Ovary (tissue), 9 donors: ENCODE data around the gene ASAH2. TPM values are rescaled to one million over a fixed set of nuclear protein-coding genes. Genes with fewer than 3 reads are reported as not detected.

Experiments
- DNase-seq, 5 donors: peaks; one replicate each; pipeline ENCODE4 v3.0.0-alpha.2; 2019 to 2020
- H3K27ac ChIP-seq, 2 donors: fragments of 200-600 bp; one replicate each; pipeline versions ENCODE4 v1.5.1 to v1.8.0; 2019 to 2022
- H3K27me3 ChIP-seq: fragments of 200-600 bp; one replicate; pipeline ENCODE4 v1.8.0; 2022
- H3K36me3 ChIP-seq: fragments of 200-600 bp; sonication (generic); one replicate; pipeline ENCODE4 v1.5.1; 2019
- H3K4me1 ChIP-seq: one replicate; pipeline ENCODE4 v1.8.1; 2013; ENCODE audit warnings: mild to moderate bottlenecking, moderate library complexity; ENCODE audit not compliant: insufficient read depth
- H3K4me3 ChIP-seq: fragments of 200-600 bp; sonication (generic); one replicate; pipeline ENCODE4 v1.5.1; 2017
- H3K9me3 ChIP-seq, 2 donors: fragments of 200-600 bp in 1 of 2; sonication (generic) in 1 of 2; one replicate each; pipeline versions ENCODE4 v1.5.1 to v1.8.1; 2013 to 2019; ENCODE audit warnings: mild to moderate bottlenecking in 1 of 2, moderate library complexity in 1 of 2
- CTCF ChIP-seq, 3 donors: fragments of 450-650 bp in 2 of 3; fragments of 200-600 bp in 1 of 3; IDR thresholded peaks; one replicate each; pipeline versions ENCODE4 v1.5.1 to v1.8.0; 2016 to 2022; ENCODE audit warnings: antibody characterized with exemption in 3 of 3, mild to moderate bottlenecking in 1 of 3
- EP300 ChIP-seq: sonication (generic); formaldehyde crosslinking; IDR thresholded peaks from one replicate; pipeline ENCODE4 v1.6.1; 2017; ENCODE audit warnings: antibody characterized with exemption
- POLR2A ChIP-seq: fragments of 450-650 bp; IDR thresholded peaks from one replicate; pipeline ENCODE4 v1.6.1; 2017; ENCODE audit warnings: antibody characterized with exemption, mild to moderate bottlenecking, moderate library complexity
- whole genome bisulfite sequencing, 3 donors: extraction: QIAGEN DNeasy Blood & Tissue Kit in 1 of 3; methylation state at CpG; one replicate each; pipeline versions ENCODE4 v1.1.5 to v1.1.7; 2013 to 2017; 5-methylcytosine and 5-hydroxymethylcytosine counted together
- intact Hi-C, 4 donors: fragments of 100-400 bp; cut with DNase I; formaldehyde crosslinking; loops; one replicate each; pipeline versions ENCODE4 v1.11.0 to v1.15.1; 2022 to 2023
- polyA plus RNA-seq, 2 donors: library from polyadenylated mRNA; stranded (reverse); fragments of 200-250 nt in 1 of 2; fragments of 350-450 nt in 1 of 2; fragmentation: Illumina TruSeq in 1 of 2; extraction: RNeasy Lipid Tissue Mini Kit (QIAGEN cat#74804) in 1 of 2; gene quantifications; one replicate each; pipeline ENCODE4 v1.2.3, GENCODE V29; 2013 to 2014
- total RNA-seq, 7 donors: library from RNA; depleted of rRNA in 2 of 7; stranded (reverse); fragments of >200 nt in 2 of 7; fragmentation: NEBNext Ultra II Directional in 3 of 7; extraction: Animal tissue kit (Norgen Biotek cat#: 25700) in 3 of 7; gene quantifications; one replicate each; pipeline versions ENCODE4 v1.1.0 to v1.2.4, GENCODE V29; 2016 to 2023
- donor health status: DM: no; HTN: no; CAD: no; lungs with moderate emphysema.
- donor health status: DM: no; HTN: no; CAD: no.
- donor health status: Bipolar disorder and iron deficiency.
- donor health status: DM: yes; HTN: yes; CAD: no.
- donor health status: DM: no; HTN: no; CAD: no.
- donor health status: DM: yes; HTN: yes; CAD: no.

ASAH2 gene
- total and polyA plus RNA-seq, 9 donors, result 0.48 to 4.1 (median 1.3) TPM

GRCh38 chr10:50226610-50227009, 24.7 kb downstream of the ASAH2 start:
- H3K4me1 ChIP-seq, result no peaks in the 10 kb centered on the region
- DNase-seq, result no peak
- 74 to 80% (median 79%) methylated on average over 1 of the region's 1 CpG for WGBS, 3 donors
- no peaks in the 10 kb centered on the region for H3K36me3 ChIP-seq
- no peaks in the 10 kb centered on the region for H3K27me3 ChIP-seq
- intact Hi-C loops, result no loop called here
- no peak for TF ChIP-seq POLR2A
- no peak for TF ChIP-seq EP300
- TF ChIP-seq CTCF (IDR thresholded peaks at IDR 0.05), result no peak
- no peak overlapping the region for H3K27ac ChIP-seq
- no peaks in the 10 kb centered on the region for H3K9me3 ChIP-seq
- no peak overlapping the region for H3K4me3 ChIP-seq

- Histone ChIP-seq H3K36me3 (no peaks in the 10 kb centered on the region), H3K4me1 (no peaks in the 10 kb centered on the region), H3K4me3 (no peak overlapping the region), H3K27ac (no peak overlapping the region), H3K27me3 (no peaks in the 10 kb centered on the region), H3K9me3 (no peaks in the 10 kb centered on the region)
- intact Hi-C loops, result no loop called here
- WGBS, 3 donors, result 38 to 49% (median 39%) methylated on average over 6 of the region's 6 CpGs
- no peak for TF ChIP-seq POLR2A
- no peak for TF ChIP-seq EP300
- no peak for TF ChIP-seq CTCF (IDR thresholded peaks at IDR 0.05)
- DNase-seq, result no peak
These were observed 26.9 kb downstream of the ASAH2 start for GRCh38 chr10:50224330-50224952.

- WGBS, 3 donors, result 85 to 88% (median 88%) methylated on average over 2 of the region's 2 CpGs
- Histone ChIP-seq H3K27ac (no peak overlapping the region), H3K4me1 (no peaks in the 10 kb centered on the region), H3K27me3 (no peaks in the 10 kb centered on the region), H3K36me3 (no peaks in the 10 kb centered on the region), H3K4me3 (no peak overlapping the region), H3K9me3 (no peaks in the 10 kb centered on the region)
- TF ChIP-seq POLR2A, result no peak
- no peak for TF ChIP-seq EP300
- no peak for TF ChIP-seq CTCF (IDR thresholded peaks at IDR 0.05)
- intact Hi-C loops, result no loop called here
- no peak for DNase-seq
These were observed 29.1 kb downstream of the ASAH2 start for GRCh38 chr10:50222199-50222598.

GRCh38 chr10:50221470-50221869, 29.8 kb downstream of the ASAH2 start:
- Histone ChIP-seq H3K9me3 (no peaks in the 10 kb centered on the region), H3K27ac (no peak overlapping the region), H3K27me3 (no peaks in the 10 kb centered on the region), H3K4me1 (no peaks in the 10 kb centered on the region), H3K4me3 (no peak overlapping the region), H3K36me3 (no peaks in the 10 kb centered on the region)
- intact Hi-C loops, result no loop called here
- WGBS, 3 donors, result 71 to 94% (median 85%) methylated on average over 1 of the region's 1 CpG
- DNase-seq, result no peak
- no peak for TF ChIP-seq CTCF (IDR thresholded peaks at IDR 0.05)
- no peak for TF ChIP-seq EP300
- TF ChIP-seq POLR2A, result no peak
